ENCODE measurements around the gene ERFE. TPM values are rescaled to one million over a fixed set of nuclear protein-coding genes. Genes with fewer than 3 reads are reported as not detected.

ERFE gene
- total RNA-seq, 1 donor from 2014 or later = not detected

DNA sequence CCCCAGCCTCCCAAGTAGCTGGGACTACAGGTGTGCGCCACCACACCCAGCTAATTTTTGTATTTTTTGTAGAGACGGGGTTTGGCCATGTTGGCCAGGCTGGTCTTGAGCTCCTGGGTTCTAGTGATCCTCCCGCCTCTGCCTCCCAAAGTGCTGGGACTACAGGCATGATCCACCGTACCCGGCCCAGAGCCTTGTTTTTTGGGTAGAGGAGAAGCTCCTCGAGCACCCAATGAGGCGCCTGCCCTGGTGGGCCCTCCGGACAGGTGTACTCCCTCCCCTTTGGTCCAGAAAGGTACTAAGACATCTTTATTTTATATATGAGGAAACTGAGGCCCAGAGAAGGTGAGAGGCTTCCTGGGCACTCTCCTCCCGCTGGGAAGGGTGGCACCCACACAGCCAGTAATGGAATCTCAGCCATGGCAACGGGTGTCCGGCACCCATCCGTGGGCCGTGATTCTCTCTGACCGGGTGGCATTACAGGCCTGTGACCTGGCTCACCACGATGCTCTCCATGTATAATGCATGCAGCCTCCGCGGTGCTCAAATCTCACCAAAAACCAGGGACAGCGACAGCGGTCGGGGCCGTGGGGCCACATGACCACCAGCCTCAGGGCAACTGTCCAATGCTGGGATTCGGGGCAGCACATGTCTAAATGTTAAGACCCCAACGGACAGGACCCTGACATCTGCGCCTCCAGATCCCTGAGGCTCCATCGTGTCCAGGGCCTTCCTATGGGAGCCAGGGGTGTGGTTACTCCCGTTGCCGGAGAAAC lies 37.1 kb upstream of the ERFE start:
- Histone ChIP-seq H3K9me3 (ENCODE audit: low read depth) (no peaks in the 10 kb centered on the region), H3K9ac (no peak overlapping the region), H3K4me1 (peaks cover 7% of the 10 kb centered on the region), H3K27ac (no peak overlapping the region), H3K4me3 (no peak overlapping the region), H3K36me3 (no peaks in the 10 kb centered on the region), H4K20me1 (ENCODE audit: low read depth) (no peaks in the 10 kb centered on the region), H2AFZ (replicated peaks) (no peak overlapping the region), H3K27me3 (peaks cover 14% of the 10 kb centered on the region), H3F3A (ENCODE audit: low read depth) (peaks cover 8% of the 10 kb centered on the region), H3K4me2 (no peak overlapping the region), H3K79me2 (ENCODE audit: low read depth) (no peaks in the 10 kb centered on the region)
- Mint-ChIP-seq H3K4me1 (no peaks in the 10 kb centered on the region), H3K36me3 (no peaks in the 10 kb centered on the region), H3K27ac (no peak overlapping the region), H3K27me3 (ENCODE audit: insufficient read depth, low read depth) (peaks cover 7% of the 10 kb centered on the region), H3K4me3 (no peak overlapping the region), H3K9me3 (peaks cover 4% of the 10 kb centered on the region)
- TF ChIP-seq EZH2phosphoT487 (IDR thresholded peaks at IDR 0.05) (no peak), EZH2 (IDR thresholded peaks at IDR 0.05) (no peak), CTCF (IDR thresholded peaks at IDR 0.05) (no peak)
- DNase-seq (ENCODE audit: low spot score) = no peak

- H3K4me1 Mint-ChIP-seq = no peaks in the 10 kb centered on the region
- Histone ChIP-seq H3K4me3 (no peak overlapping the region), H3K9ac (no peak overlapping the region), H3K4me2 (no peak overlapping the region), H3K36me3 (no peaks in the 10 kb centered on the region), H2AFZ (replicated peaks) (no peak overlapping the region), H3K9me3 (ENCODE audit: low read depth) (no peaks in the 10 kb centered on the region), H3F3A (ENCODE audit: low read depth) (peaks cover 9% of the 10 kb centered on the region), H3K4me1 (peaks cover 7% of the 10 kb centered on the region), H4K20me1 (ENCODE audit: low read depth) (no peaks in the 10 kb centered on the region), H3K27ac (no peak overlapping the region), H3K27me3 (peaks cover 13% of the 10 kb centered on the region), H3K79me2 (ENCODE audit: low read depth) (no peaks in the 10 kb centered on the region)
- H3K36me3 Mint-ChIP-seq = no peaks in the 10 kb centered on the region
- no peak for DNase-seq (ENCODE audit: low spot score)
- no peak overlapping the region for H3K4me3 Mint-ChIP-seq
- no peak overlapping the region for H3K27ac Mint-ChIP-seq
- peaks cover 3% of the 10 kb centered on the region for H3K9me3 Mint-ChIP-seq
- H3K27me3 Mint-ChIP-seq (ENCODE audit: insufficient read depth, low read depth) = peaks cover 6% of the 10 kb centered on the region
- TF ChIP-seq CTCF (IDR thresholded peaks at IDR 0.05) (no peak), EZH2phosphoT487 (IDR thresholded peaks at IDR 0.05) (no peak), EZH2 (IDR thresholded peaks at IDR 0.05) (no peak)
These were observed 36.2 kb upstream of the ERFE start for GRCh38 chr2:238122287-238123217.

- Histone ChIP-seq H2AFZ (replicated peaks) (no peak overlapping the region), H3K79me2 (ENCODE audit: low read depth) (no peaks in the 10 kb centered on the region), H3K27me3 (peaks cover 5% of the 10 kb centered on the region), H3F3A (ENCODE audit: low read depth) (peaks cover 9% of the 10 kb centered on the region), H3K9ac (no peak overlapping the region), H3K27ac (no peak overlapping the region), H3K4me2 (no peak overlapping the region), H3K4me3 (no peak overlapping the region), H3K9me3 (ENCODE audit: low read depth) (no peaks in the 10 kb centered on the region), H3K36me3 (no peaks in the 10 kb centered on the region), H3K4me1 (peaks cover 7% of the 10 kb centered on the region), H4K20me1 (ENCODE audit: low read depth) (no peaks in the 10 kb centered on the region)
- no peaks in the 10 kb centered on the region for H3K36me3 Mint-ChIP-seq
- H3K4me3 Mint-ChIP-seq = no peak overlapping the region
- TF ChIP-seq EZH2phosphoT487 (IDR thresholded peaks at IDR 0.05) (no peak), CTCF (IDR thresholded peaks at IDR 0.05) (no peak), EZH2 (IDR thresholded peaks at IDR 0.05) (no peak)
- H3K4me1 Mint-ChIP-seq = no peaks in the 10 kb centered on the region
- DNase-seq (ENCODE audit: low spot score) = no peak
- H3K27ac Mint-ChIP-seq = no peak overlapping the region
- no peaks in the 10 kb centered on the region for H3K9me3 Mint-ChIP-seq
- H3K27me3 Mint-ChIP-seq (ENCODE audit: insufficient read depth, low read depth) = peaks cover 2% of the 10 kb centered on the region
These were observed 35.4 kb upstream of the ERFE start for GRCh38 chr2:238123218-238123971.
